H9 (cell line): Measurements from ENCODE around the gene CNOT4. TPM values are rescaled to one million over a fixed set of nuclear protein-coding genes. Genes with fewer than 3 reads are reported as not detected.

Source experiments
- DNase-seq: peaks from one replicate; pipeline ENCODE4 v3.0.0-alpha.2; 2017
- H2AFZ ChIP-seq: one replicate; pipeline ENCODE4 v1.6.1; 2013; ENCODE audit warnings: mild to moderate bottlenecking, low read length, control low read depth, moderate library complexity
- H2AK5ac ChIP-seq: 2 replicates; pipeline ENCODE4 v1.6.1; 2013; ENCODE audit warnings: low read length, control low read depth, mixed read lengths; ENCODE audit not compliant: insufficient read length
- H2BK120ac ChIP-seq: one replicate; pipeline ENCODE4 v1.6.1; 2013; ENCODE audit warnings: low read depth, mild to moderate bottlenecking, low read length, control low read depth, inconsistent platforms; ENCODE audit not compliant: poor library complexity, severe bottlenecking
- H2BK12ac ChIP-seq: 2 replicates; pipeline ENCODE4 v1.6.1; 2013; ENCODE audit warnings: low read length, control low read depth, mixed read lengths, low read depth; ENCODE audit not compliant: insufficient read length
- H2BK15ac ChIP-seq: 2 replicates; pipeline ENCODE4 v1.6.1; 2013; ENCODE audit warnings: low read depth, low read length, control low read depth
- H2BK20ac ChIP-seq: one replicate; pipeline ENCODE4 v1.6.1; 2013; ENCODE audit warnings: low read depth, mild to moderate bottlenecking, low read length, control low read depth, inconsistent platforms; ENCODE audit not compliant: poor library complexity, severe bottlenecking
- H2BK5ac ChIP-seq: 2 replicates; pipeline ENCODE4 v1.6.1; 2013; ENCODE audit warnings: low read length, control low read depth, mixed read lengths; ENCODE audit not compliant: insufficient read length
- H3K14ac ChIP-seq: 2 replicates; pipeline ENCODE4 v1.6.1; 2013; ENCODE audit warnings: low read length, control low read depth; ENCODE audit not compliant: insufficient read depth
- H3K18ac ChIP-seq: 2 replicates; pipeline ENCODE4 v1.6.1; 2013; ENCODE audit warnings: low read depth, mild to moderate bottlenecking, mixed read lengths, low read length, control low read depth; ENCODE audit not compliant: insufficient read length
- H3K23ac ChIP-seq: 2 replicates; pipeline ENCODE4 v1.6.1; 2013; ENCODE audit warnings: low read length, control low read depth, mixed read lengths, low read depth; ENCODE audit not compliant: insufficient read length
- H3K23me2 ChIP-seq: 2 replicates; pipeline ENCODE4 v1.6.1; 2013; ENCODE audit warnings: low read depth, mild to moderate bottlenecking, mixed read lengths, low read length, control low read depth; ENCODE audit not compliant: insufficient read length, poor library complexity, severe bottlenecking
- H3K27ac ChIP-seq: 2 replicates; pipeline ENCODE4 v1.5.1; 2013; ENCODE audit warnings: low read length, control low read depth, mixed read lengths, low read depth; ENCODE audit not compliant: insufficient read length
- H3K27me3 ChIP-seq: 2 replicates; pipeline ENCODE4 v1.6.1; 2013; ENCODE audit warnings: low read length, control low read depth, inconsistent platforms; ENCODE audit not compliant: insufficient read depth
- H3K4ac ChIP-seq: 2 replicates; pipeline ENCODE4 v1.6.1; 2013; ENCODE audit warnings: low read depth, mild to moderate bottlenecking, control low read depth, inconsistent platforms, low read length, moderate library complexity
- H3K4me1 ChIP-seq: 2 replicates; pipeline ENCODE4 v1.6.1; 2013; ENCODE audit warnings: low read length, control low read depth, inconsistent platforms; ENCODE audit not compliant: insufficient read depth
- H3K4me2 ChIP-seq: 2 replicates; pipeline ENCODE4 v1.6.1; 2013; ENCODE audit warnings: low read length, control low read depth, mixed read lengths; ENCODE audit not compliant: insufficient read length, insufficient read depth
- H3K56ac ChIP-seq: 2 replicates; pipeline ENCODE4 v1.6.1; 2013; ENCODE audit warnings: low read depth, mild to moderate bottlenecking, mixed read lengths, low read length, control low read depth; ENCODE audit not compliant: insufficient read length
- H3K79me1 ChIP-seq: 2 replicates; pipeline ENCODE4 v1.6.1; 2013; ENCODE audit warnings: low read depth, mild to moderate bottlenecking, moderate library complexity, low read length, control low read depth, inconsistent platforms; ENCODE audit not compliant: insufficient read depth, poor library complexity, severe bottlenecking
- H3K79me2 ChIP-seq: 2 replicates; pipeline ENCODE4 v1.6.1; 2013; ENCODE audit warnings: low read length, control low read depth, inconsistent platforms; ENCODE audit not compliant: insufficient read depth
- H3K9ac ChIP-seq: 2 replicates; pipeline ENCODE4 v1.6.1; 2013; ENCODE audit warnings: low read length, control low read depth, mixed read lengths; ENCODE audit not compliant: insufficient read length; ENCODE audit errors: extremely low read depth
- H3K9me3 ChIP-seq: one replicate; pipeline ENCODE4 v1.6.1; 2013; ENCODE audit warnings: low read depth, low read length, inconsistent platforms; ENCODE audit not compliant: control insufficient read depth
- H3T11ph ChIP-seq: one replicate; pipeline ENCODE4 v1.6.1; 2013; ENCODE audit warnings: mild to moderate bottlenecking, low read length, control low read depth, inconsistent platforms
- H4K20me1 ChIP-seq: one replicate; pipeline ENCODE4 v1.6.1; 2013; ENCODE audit not compliant: control insufficient read depth, insufficient read length, insufficient read depth
- H4K5ac ChIP-seq: 2 replicates; pipeline ENCODE4 v1.6.1; 2013; ENCODE audit warnings: low read depth, mild to moderate bottlenecking, mixed read lengths, low read length, control low read depth; ENCODE audit not compliant: insufficient read length
- H4K8ac ChIP-seq: replicated peaks from 2 replicates; pipeline ENCODE4 v1.6.1; 2013; ENCODE audit warnings: low read length, control low read depth, mixed read lengths, low read depth; ENCODE audit not compliant: insufficient read length
- H4K91ac ChIP-seq: 2 replicates; pipeline ENCODE4 v1.6.1; 2013; ENCODE audit warnings: low read depth, mild to moderate bottlenecking, moderate library complexity, mixed read lengths, low read length, control low read depth; ENCODE audit not compliant: insufficient read length
- H3K27ac Mint-ChIP-seq, 3 experiments: 2 replicates in 2 of 3; 3 replicates in 1 of 3; pipeline ENCODE4 v1.8.0; 2020 to 2021; ENCODE audit warnings: mixed read lengths in 3 of 3, mild to moderate bottlenecking in 1 of 3, moderate library complexity in 1 of 3
- H3K27me3 Mint-ChIP-seq: 2 replicates; pipeline ENCODE4 v1.8.0; 2021; ENCODE audit warnings: low read depth, mild to moderate bottlenecking, moderate library complexity, mixed read lengths
- H3K36me3 Mint-ChIP-seq, 3 experiments: 2 replicates in 2 of 3; 3 replicates in 1 of 3; pipeline ENCODE4 v1.8.0; 2020 to 2021; ENCODE audit warnings: low read depth in 3 of 3, mixed read lengths in 3 of 3; ENCODE audit not compliant: insufficient read depth in 1 of 3
- H3K4me1 Mint-ChIP-seq, 2 experiments: 2 replicates each; pipeline ENCODE4 v1.8.0; 2020; ENCODE audit warnings: mixed read lengths in 2 of 2
- H3K4me3 Mint-ChIP-seq, 2 experiments: 2 replicates in 1 of 2; 3 replicates in 1 of 2; pipeline ENCODE4 v1.8.0; 2020 to 2021; ENCODE audit warnings: mild to moderate bottlenecking in 2 of 2, mixed read lengths in 2 of 2, moderate library complexity in 1 of 2
- H3K9me3 Mint-ChIP-seq, 2 experiments: 2 replicates in 1 of 2; 3 replicates in 1 of 2; pipeline ENCODE4 v1.8.0; 2020; ENCODE audit warnings: mild to moderate bottlenecking in 2 of 2, mixed read lengths in 2 of 2, moderate library complexity in 1 of 2
- CTCF ChIP-seq: fragments of 200-600 bp; sonication (generic); conservative IDR thresholded peaks from 3 replicates; pipeline ENCODE4 v1.8.0; 2021; ENCODE audit warnings: antibody characterized with exemption, mild to moderate bottlenecking
- WGBS: extraction: QIAGEN DNeasy Blood & Tissue Kit; methylation state at CpG from one replicate; pipeline ENCODE4 v1.1.7; 2013; ENCODE audit warnings: missing lambda C conversion rate, low lambda C conversion rate, mixed read lengths; ENCODE audit not compliant: insufficient read length; ENCODE audit errors: extremely low coverage; 5-methylcytosine and 5-hydroxymethylcytosine counted together
- total RNA-seq: library from RNA; stranded (reverse); gene quantifications from 2 replicates; pipeline ENCODE4 v1.2.1, GENCODE V29; 2021

CNOT4 gene
- total RNA-seq, 1 experiment from 2014 or later = 27.4 TPM

DNA sequence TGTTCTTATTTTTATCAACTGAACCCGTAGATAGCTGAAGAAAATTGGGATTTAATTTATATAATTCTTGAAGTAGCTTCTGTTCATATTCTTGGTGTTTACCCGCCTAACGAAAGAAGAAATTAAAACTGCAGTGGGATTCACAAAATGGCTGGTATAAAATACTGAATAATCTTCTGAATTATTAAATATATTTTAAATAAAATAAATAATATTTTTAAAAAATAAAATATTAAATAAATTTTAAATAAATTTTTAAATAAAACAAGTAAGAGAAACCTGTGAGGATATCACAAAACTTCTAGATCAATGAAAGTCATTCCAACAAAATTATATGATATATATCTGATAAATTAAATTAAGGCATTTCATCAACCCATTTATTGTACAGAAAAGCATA, 99.4 kb downstream of the CNOT4 start:
- Histone ChIP-seq H3K14ac (no peak overlapping the region), H4K8ac (no peak overlapping the region), H3K56ac (no peak overlapping the region), H4K5ac (no peak overlapping the region), H3K79me2 (no peaks in the 10 kb centered on the region), H3K4ac (no peak overlapping the region), H3K79me1 (no peaks in the 10 kb centered on the region), H3K4me1 (no peaks in the 10 kb centered on the region), H3K27me3 (no peaks in the 10 kb centered on the region), H2BK120ac (no peak overlapping the region), H2BK5ac (no peak overlapping the region), H3K4me2 (no peak overlapping the region), H3K23ac (no peak overlapping the region), H2AK5ac (no peak overlapping the region), H3T11ph (no peak overlapping the region), H2AFZ (no peak overlapping the region), H3K23me2 (no peaks in the 10 kb centered on the region), H3K9me3 (no peaks in the 10 kb centered on the region), H2BK12ac (no peak overlapping the region), H2BK20ac (no peak overlapping the region), H4K20me1 (no peaks in the 10 kb centered on the region), H2BK15ac (no peak overlapping the region), H3K27ac (no peak overlapping the region), H4K91ac (no peak overlapping the region), H3K18ac (no peak overlapping the region), H3K9ac (no peak overlapping the region)
- Mint-ChIP-seq H3K9me3 (no peaks in the 10 kb centered on the region), H3K4me3 (no peak overlapping the region), H3K4me1 (peaks cover 0 to 3% of the 10 kb centered on the region in 2 experiments; a peak in 1 of 4 replicates), H3K27me3 (no peaks in the 10 kb centered on the region), H3K36me3 (peaks cover 0 to 9% (median 3%) of the 10 kb centered on the region in 3 experiments; a peak in 3 of 7 replicates), H3K27ac (no peak overlapping the region; a peak in 1 of 7 replicates)
- no CpG with 5 or more reads among the region's 3 CpGs for WGBS
- DNase-seq = no peak
- TF ChIP-seq CTCF = no peak
